KOPT-K1 (cell line): ENCODE results near the gene CNOT3.

ENCODE experiments used
- H3K27ac ChIP-seq: fragments of 200-600 bp; sonication (generic); 2 replicates; pipeline ENCODE4 v1.5.1; 2016; ENCODE audit warnings: antibody characterized with exemption, mild to moderate bottlenecking, low read depth, low read length; ENCODE audit not compliant: poor library complexity, severe bottlenecking
- H3K36me3 ChIP-seq: fragments of 200-600 bp; sonication (generic); 2 replicates; pipeline ENCODE4 v1.5.1; 2017; ENCODE audit warnings: antibody characterized with exemption, mild to moderate bottlenecking, low read length, moderate library complexity; ENCODE audit not compliant: insufficient read depth
- H3K9me3 ChIP-seq: fragments of 200-600 bp; sonication (generic); 2 replicates; pipeline ENCODE4 v1.5.1; 2017; ENCODE audit warnings: antibody characterized with exemption, low read length, mild to moderate bottlenecking; ENCODE audit not compliant: insufficient read depth, poor library complexity, severe bottlenecking

The CNOT3 gene

DNA sequence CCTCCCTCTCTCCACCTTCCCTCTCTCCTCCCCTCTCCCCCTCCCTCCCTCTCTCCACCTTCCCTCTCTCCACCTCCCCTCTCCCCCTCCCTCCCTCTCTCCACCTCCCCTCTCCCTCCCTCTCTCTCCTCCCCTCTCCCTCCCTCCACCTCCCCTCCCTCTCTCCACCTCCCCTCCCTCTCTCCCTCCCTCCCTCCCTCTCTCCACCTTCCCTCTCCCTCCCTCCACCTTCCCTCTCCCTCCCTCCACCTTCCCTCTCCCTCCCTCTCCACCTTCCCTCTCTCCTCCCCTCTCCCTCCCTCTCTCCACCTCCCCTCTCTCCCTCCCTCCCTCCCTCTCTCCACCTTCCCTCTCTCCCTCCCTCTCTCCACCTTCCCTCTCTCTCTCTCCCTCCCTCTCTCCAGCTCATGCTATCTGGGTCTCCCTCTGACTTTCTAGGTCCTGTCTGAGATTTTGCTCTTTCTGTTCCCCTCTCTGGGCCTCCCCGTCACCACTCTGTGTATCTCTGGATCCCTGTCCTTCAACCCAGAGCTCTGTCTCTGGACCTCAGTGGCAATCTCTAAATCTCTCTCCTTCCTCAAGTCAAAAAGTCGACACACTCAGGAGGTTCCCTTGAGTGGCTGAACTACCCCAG lies 3.5 kb upstream of the CNOT3 start:
- Histone ChIP-seq H3K9me3 (peaks cover 5% of the 10 kb centered on the region), H3K36me3 (peaks cover 33% of the 10 kb centered on the region), H3K27ac (no peak overlapping the region)

DNA sequence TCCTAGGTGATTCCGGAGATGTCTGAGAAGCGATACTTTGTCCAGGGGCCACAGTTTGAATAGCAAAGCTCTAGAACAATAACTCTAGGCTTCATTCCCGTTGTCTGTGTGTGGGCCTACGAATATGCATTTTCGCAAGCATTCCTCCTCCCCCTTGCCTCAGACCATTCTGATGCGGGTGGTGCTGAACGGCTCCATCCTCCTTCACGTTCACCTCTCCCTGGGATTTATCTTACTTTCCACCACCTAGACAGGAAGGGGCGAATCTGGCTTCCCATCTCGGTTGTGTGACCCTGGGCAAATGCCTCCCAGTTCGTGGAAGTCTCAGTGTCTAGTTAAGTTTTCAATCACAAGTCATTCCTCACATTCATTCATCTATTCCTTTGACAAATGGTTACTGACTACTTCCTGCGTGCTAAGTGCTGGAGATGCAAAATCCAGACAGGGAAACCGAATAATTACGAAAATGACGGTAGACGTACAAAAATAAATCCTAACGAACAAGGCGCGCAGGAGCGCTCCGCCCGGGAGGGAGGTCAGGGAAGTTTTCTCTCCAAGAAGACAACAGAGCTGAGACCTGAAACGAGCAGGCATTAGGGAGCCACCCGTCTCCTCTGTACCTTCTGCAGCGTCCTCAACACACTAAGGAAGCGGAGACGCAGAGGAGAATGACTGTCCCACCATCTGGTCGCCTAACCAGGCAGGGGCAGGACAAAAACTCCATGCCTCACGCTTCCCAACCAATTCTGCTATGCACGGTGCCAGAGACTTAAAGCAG lies 1.3 kb upstream of the CNOT3 start:
- peaks cover 5% of the 10 kb centered on the region for H3K9me3 ChIP-seq
- peaks cover 33% of the 10 kb centered on the region for H3K36me3 ChIP-seq
- peak overlapping the region; percentile 49 for H3K27ac ChIP-seq

DNA sequence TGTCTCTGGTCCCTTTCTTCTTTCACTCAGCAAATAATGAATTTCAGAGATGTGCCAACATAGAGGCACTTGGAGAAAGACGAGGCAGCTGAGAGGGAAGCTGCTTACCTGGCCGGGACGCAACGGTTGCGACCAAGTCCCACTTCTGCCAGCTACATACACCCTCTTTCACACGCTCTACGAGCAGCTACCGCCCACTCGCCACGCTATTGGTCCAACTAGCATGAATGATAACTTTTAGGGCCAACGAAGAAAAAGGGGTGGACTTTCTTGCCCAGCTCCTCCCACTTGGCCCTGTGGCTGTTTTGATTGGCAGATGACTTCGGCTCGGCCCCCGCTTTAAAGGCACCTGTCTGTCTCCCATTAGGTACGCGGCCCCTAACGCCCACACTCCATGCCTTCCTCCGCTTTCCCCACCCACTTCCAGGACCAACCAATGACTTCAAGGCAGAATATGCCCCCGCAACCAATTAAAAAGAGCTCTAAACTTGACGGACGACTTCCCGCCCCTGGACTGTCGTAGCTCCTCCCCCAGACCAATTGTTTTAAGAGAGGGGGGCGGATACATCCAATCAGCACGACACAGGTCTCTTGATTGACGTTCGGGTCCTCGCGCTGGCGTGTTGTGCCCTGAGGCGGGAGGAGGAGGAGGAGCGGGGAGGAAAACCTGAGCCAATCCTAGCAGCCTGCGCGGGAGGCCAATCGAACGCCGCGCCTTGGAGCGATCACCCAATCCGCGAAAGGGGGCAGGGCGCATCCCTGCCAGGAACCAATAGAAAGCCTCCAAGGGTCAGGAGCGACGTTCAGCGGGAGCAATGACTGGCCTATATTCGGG lies 481 bp upstream of the CNOT3 start:
- H3K36me3 ChIP-seq = peaks cover 33% of the 10 kb centered on the region
- H3K27ac ChIP-seq = peak overlapping the region; percentile 85
- H3K9me3 ChIP-seq = peaks cover 5% of the 10 kb centered on the region

DNA sequence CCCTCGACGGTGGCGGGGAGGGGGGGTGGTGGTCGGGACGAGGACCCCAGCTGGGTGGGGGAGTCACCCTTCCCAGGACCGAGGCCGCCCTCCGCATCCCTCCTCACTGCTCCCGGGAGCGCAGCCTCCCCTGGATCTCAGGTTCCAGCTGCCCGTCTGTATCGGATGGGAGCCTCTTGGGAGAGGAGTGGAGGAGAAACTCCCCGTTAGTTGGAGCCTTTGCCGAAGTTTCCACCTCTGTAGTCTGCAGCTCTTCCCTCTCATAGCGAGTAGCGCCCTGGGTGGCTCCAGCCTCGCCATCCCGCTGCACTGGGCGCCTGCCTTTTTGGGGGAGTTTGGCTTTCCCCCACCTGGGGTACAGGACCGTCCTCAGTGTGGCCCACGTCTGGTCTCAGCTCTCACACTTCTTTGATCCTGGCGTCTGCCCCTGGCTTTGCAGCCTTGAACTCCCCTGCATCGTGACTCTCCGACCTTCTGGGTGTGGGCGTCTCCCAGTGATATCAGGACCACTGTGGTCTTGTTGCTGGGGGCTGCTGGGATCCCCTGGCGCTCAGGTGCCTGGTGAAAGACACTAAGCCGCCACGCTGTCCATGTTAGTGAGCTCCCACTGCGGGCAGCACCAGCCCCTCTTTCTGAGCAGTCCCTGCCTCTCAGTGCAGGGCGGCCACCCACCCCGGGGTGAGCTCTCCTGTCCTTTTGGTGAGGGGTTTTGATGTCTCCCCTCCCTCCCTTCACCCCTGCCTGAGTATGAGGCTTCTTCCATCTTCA lies 1.1 kb downstream of the CNOT3 start:
- H3K9me3 ChIP-seq = peaks cover 2% of the 10 kb centered on the region
- peaks cover 49% of the 10 kb centered on the region for H3K36me3 ChIP-seq
- H3K27ac ChIP-seq = peak overlapping the region; percentile 85

DNA sequence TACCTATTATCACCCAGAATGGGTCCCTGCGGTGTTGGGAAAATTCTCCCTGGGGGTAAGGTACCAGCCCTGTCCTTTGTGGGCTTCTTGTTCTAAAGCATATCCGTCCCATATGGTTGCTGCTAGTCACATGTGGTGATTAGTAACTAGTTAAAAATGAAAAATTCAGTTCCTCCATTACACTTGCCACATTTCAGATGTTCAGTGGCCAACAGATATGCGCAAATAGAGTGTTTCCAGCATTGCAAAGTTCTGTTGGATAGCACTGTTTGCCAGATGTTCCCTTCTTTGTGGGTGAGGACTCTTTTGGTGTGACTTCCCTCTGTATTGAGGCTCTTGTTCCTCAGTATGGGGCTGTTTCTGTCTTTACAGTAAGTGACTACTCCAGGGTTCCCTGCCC lies 3.8 kb downstream of the CNOT3 start:
- Histone ChIP-seq H3K27ac (no peak overlapping the region), H3K36me3 (peaks cover 76% of the 10 kb centered on the region), H3K9me3 (no peaks in the 10 kb centered on the region)

DNA sequence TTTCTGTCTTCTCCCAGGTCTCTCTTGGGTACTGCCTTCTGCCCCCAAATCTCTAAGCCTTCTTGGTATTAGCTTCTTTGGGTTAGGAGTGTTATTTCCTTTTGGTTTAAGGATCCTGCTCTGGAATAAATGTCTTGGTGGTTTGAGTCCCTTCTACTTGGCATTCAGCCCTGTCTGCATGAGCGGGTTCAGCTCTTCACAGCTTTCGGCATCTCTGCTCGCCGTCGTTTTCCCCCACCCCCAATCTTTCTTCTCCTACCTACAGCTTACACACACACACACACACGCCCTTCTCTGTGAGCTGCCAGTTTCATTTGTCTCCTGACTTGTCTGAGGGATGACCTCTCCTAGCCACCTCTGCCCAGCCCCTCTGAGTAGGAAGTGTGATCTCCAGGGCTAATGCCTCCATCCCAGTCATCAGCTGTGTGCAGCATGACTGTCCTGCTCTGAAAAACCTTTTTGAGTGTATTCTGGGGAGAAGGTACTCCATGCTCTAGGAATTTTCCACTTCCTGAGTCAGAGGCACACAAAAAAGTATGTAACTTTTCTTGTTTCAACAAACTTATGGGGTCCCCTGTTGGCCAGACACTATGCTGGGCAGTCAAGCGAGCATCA lies 4.7 kb downstream of the CNOT3 start:
- Histone ChIP-seq H3K9me3 (no peaks in the 10 kb centered on the region), H3K27ac (no peak overlapping the region), H3K36me3 (peaks cover 85% of the 10 kb centered on the region)

DNA sequence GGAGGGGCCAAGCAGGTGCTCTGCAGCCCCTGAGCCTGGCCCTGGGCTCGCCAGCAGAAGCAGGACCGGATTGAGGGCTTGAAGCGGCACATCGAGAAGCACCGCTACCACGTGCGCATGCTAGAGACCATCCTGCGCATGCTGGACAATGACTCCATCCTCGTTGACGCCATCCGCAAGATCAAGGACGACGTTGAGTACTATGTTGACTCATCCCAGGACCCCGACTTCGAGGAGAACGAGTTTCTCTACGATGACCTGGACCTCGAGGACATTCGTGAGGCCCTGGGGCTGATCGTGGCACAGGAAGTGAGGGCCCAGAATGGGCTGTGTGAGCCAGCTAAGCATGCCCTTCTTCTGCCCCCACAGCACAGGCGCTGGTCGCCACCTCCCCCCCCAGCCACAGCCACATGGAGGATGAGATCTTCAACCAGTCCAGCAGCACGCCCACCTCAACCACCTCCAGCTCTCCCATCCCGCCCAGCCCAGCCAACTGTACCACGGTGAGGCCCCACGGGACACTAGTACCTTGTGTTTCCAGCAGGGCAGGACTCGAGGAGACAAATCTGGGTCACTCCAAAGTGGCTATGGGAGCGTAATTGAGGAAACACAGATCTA lies 8.1 kb downstream of the CNOT3 start:
- Histone ChIP-seq H3K36me3 (peaks cover 100% of the 10 kb centered on the region), H3K27ac (no peak overlapping the region), H3K9me3 (no peaks in the 10 kb centered on the region)

DNA sequence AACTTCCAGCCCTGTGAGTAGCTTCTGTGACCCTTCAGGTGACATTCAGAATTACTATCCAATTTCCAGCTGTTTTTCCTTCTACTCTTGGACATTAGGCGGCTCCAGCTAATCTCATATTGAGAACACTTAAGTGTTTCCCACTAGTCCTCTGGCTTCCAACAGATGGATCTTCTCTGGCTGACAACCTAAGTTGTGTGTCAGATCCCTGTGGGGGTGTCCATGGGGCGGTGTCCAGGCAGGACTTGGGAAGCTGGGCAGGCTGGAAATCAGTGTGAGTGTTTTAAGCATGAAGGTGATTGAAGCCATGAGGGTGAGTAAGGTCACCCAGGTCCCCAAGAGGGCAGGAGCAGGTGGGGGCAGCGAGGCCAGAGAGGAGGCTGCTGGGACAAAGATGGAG lies 10.1 kb downstream of the CNOT3 start:
- Histone ChIP-seq H3K27ac (no peak overlapping the region), H3K36me3 (peaks cover 100% of the 10 kb centered on the region), H3K9me3 (no peaks in the 10 kb centered on the region)

DNA sequence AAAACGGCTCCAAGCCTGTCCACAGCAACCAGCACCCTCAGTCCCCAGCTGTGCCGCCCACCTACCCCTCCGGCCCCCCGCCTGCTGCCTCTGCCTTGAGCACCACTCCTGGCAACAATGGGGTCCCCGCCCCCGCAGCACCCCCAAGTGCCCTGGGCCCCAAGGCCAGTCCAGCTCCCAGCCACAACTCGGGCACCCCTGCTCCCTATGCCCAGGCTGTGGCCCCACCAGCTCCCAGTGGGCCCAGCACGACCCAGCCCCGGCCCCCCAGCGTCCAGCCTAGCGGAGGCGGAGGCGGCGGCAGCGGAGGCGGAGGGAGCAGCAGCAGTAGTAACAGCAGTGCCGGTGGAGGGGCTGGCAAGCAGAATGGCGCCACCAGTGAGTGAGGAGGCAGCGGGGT lies 10.6 kb downstream of the CNOT3 start:
- no peaks in the 10 kb centered on the region for H3K9me3 ChIP-seq
- H3K36me3 ChIP-seq = peaks cover 100% of the 10 kb centered on the region
- no peak overlapping the region for H3K27ac ChIP-seq

DNA sequence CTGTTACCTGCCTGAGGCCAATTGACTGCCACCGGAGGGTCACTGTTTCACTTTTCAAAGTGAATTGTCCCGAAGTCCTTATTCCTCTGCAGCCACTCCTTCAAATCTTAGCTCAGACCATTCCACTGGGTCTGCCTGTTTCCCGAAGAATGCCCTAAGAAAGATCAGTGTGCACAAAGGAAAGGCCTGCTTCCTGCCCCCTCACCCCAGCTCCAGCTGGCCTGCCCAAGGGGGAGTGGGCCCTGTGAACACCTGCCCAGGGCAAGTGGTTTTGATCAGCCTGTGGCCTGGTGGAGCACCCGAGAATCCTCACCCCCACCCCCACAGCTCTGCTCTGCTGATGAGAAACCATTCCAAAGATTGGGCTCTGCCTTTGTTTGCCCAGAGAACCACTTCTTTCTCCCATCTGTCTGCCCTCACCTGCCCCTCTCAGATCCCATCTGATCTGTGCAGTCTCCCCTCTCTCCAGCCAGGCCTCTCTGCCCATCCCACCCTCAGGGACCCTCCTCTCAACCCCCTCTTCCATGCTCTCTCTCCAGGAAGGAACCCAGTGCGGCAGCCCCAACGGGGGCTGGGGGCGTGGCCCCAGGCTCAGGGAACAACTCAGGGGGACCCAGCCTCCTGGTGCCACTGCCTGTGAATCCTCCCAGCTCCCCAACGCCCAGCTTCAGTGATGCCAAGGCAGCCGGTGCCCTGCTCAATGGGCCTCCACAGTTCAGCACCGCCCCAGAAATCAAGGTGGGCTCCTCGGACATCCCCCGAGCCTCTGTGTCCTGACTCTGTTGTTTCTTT lies 11.7 kb downstream of the CNOT3 start:
- H3K27ac ChIP-seq = no peak overlapping the region
- H3K9me3 ChIP-seq = no peaks in the 10 kb centered on the region
- peaks cover 100% of the 10 kb centered on the region for H3K36me3 ChIP-seq

DNA sequence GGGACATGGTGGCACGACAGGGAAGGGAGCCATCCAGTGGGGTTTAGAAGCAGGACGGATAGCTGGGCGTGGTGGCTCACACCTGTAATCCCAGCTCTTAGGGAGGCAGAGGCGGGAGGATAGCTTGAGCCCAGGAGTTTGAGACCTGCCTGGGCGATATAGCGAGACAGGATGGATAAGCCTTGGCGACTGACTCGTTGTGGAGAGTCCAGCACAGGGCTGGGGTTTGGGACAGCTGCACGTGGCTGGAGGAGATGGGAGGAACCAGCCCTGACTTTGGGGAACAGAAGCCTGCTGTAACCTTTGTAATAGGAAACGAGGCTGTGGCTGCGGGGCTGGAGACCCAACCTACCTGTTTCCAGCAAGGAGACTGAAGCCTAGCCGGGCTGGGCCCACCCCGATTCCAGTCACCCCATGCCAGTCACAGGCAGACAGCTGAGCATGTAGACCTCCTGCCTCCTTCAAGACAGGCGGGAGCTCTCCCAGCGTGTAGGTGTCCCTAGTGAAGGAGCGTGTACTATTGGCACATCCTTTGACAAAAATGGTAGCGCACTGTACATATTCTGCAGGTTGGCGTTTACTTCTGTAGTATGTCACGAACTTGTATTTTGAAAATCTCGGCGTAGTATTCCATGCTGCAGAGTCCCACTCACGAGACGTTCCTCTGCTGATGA lies 13.9 kb downstream of the CNOT3 start:
- H3K27ac ChIP-seq = no peak overlapping the region
- H3K36me3 ChIP-seq = peaks cover 97% of the 10 kb centered on the region
- no peaks in the 10 kb centered on the region for H3K9me3 ChIP-seq

DNA sequence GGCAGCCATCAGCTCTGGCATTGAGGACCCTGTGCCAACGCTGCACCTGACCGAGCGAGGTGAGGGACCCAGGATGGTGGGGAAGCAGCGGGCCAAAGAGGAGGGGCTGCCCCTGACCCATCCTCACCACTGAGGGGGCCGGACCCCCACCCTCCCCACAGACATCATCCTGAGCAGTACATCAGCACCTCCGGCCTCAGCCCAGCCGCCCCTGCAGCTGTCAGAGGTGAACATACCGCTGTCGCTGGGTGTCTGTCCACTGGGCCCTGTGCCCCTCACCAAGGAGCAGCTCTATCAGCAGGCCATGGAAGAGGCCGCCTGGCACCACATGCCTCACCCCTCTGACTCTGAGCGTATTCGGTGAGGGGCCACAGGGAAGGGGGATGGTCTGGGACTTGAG lies 14.7 kb downstream of the CNOT3 start:
- Histone ChIP-seq H3K9me3 (no peaks in the 10 kb centered on the region), H3K27ac (no peak overlapping the region), H3K36me3 (peaks cover 97% of the 10 kb centered on the region)

DNA sequence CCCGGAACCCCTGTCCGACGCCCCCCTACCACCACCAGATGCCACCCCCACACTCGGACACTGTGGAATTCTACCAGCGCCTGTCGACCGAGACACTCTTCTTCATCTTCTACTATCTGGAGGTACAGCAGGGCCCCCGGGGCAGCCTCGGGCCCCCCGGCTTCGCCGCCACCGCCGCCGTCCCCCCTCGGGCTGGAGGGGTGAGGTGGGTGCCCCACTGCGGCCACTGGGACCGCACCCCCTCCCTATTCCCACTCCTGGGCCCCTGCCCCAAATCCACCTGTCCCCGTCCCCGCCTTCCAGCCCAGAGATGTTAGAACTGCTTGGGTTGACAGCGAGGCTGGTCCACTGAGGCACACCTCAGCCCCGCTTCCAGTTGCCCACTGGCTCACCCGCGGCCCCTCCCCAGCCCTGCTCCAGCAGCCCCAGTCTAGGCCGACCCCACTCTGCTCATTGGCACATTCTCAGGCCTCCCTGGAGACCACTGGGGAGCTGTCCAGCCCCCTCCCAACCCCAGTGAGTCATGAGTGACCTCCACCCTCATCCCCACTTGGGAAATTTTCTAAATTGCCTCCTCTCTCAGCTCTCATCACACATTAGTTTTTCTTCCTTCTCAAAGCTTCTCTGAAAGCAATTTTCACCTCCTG lies 15.4 kb downstream of the CNOT3 start:
- Histone ChIP-seq H3K27ac (peak overlapping the region; percentile 76), H3K9me3 (no peaks in the 10 kb centered on the region), H3K36me3 (peaks cover 97% of the 10 kb centered on the region)
